Thoracic aorta (tissue), 2 donors: ENCODE results near the gene NIPSNAP3A. TPM values are rescaled to one million over a fixed set of nuclear protein-coding genes. Genes with fewer than 3 reads are reported as not detected.
A peak's percentile ranks its signal among the peaks of the same experiment; 100 is the strongest.

ENCODE experiments used
- ATAC-seq: fragments of 150-250 bp; one replicate; pipeline ENCODE4 v1.8.0; 2017; ENCODE audit warnings: low read depth; ENCODE audit not compliant: insufficient number of reproducible peaks, low FRiP score
- DNase-seq: peaks from one replicate; pipeline ENCODE4 v3.0.0-alpha.2; 2020; ENCODE audit warnings: low spot score
- H3K27ac ChIP-seq, 2 donors: fragments of 200-600 bp; sonication (generic); 1 replicate in 1 of 2; 2 replicates in 1 of 2; pipeline ENCODE4 v1.5.1; 2016; ENCODE audit warnings: mild to moderate bottlenecking in 2 of 2, moderate library complexity in 2 of 2
- H3K27me3 ChIP-seq: fragments of 200-600 bp; sonication (generic); replicated peaks from 2 replicates; pipeline ENCODE4 v1.6.0; 2016; ENCODE audit warnings: mild to moderate bottlenecking; ENCODE audit not compliant: insufficient read depth
- H3K36me3 ChIP-seq: fragments of 200-600 bp; sonication (generic); one replicate; pipeline ENCODE4 v1.5.1; 2016
- H3K4me1 ChIP-seq, 2 donors: fragments of 200-600 bp; sonication (generic); 1 replicate in 1 of 2; 2 replicates in 1 of 2; pipeline versions ENCODE4 v1.5.1 to v1.6.0; 2016; ENCODE audit warnings: low read depth in 2 of 2, mild to moderate bottlenecking in 1 of 2; ENCODE audit not compliant: control insufficient read depth in 1 of 2
- H3K4me3 ChIP-seq: fragments of 200-600 bp; sonication (generic); 2 replicates; pipeline ENCODE4 v1.5.1; 2016; ENCODE audit warnings: mild to moderate bottlenecking
- H3K9me3 ChIP-seq: fragments of 200-600 bp; sonication (generic); 2 replicates; pipeline ENCODE4 v1.5.1; 2016
- CTCF ChIP-seq: fragments of 200-600 bp; sonication (generic); IDR thresholded peaks from one replicate; pipeline ENCODE4 v1.5.1; 2019; ENCODE audit warnings: antibody characterized with exemption
- total RNA-seq, 2 donors: library from RNA; depleted of rRNA; stranded (reverse); fragments of >200 nt; gene quantifications; one replicate each; pipeline versions ENCODE4 v1.1.0 to v1.2.3, GENCODE V29; 2016

NIPSNAP3A gene
- total RNA-seq, 2 donors from 2014 or later: 19.2 to 42.6 TPM

DNA sequence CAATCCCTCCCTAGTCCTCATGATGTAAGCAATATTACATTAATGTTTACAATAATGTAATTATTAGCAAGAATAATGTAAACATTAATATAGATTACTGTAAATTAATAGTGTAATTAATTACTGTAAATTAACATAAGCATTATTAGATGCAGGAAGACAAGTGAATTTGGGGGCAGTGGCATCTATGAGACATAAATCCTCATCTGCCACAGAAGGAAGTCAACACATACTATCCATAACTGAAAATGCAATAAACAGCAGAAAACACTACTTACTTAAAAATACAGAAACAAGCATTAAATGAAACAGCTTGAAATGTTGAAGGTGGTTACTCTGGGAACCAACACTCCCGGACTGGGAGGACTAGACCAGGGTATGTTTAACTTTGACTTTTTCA is 685 bp upstream of the NIPSNAP3A start:
- no peaks in the 10 kb centered on the region for H3K9me3 ChIP-seq
- ATAC-seq: no peak
- H3K27ac ChIP-seq: peak overlapping the region in 1 of 2 donors; percentile 92

DNA sequence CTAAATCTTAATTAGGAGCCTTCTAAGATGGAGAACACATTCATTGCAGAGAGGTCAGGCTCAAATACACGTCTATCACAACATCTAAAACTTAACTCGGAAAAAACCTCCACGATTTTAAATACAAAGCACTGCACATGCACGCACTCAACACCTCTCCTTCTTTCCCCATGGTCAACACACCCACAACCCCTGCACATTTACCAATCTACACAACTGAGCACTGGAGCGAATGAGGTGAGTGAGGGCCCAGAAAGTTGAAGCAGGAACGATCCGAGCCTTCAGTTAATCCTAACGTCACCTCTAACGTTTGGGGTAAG is 278 bp upstream of the NIPSNAP3A start:
- TF ChIP-seq CTCF: no peak
- no peaks in the 10 kb centered on the region for H3K27me3 ChIP-seq
- no peaks in the 10 kb centered on the region for H3K36me3 ChIP-seq
- peak overlapping the region; percentile 88 to 92 for H3K27ac ChIP-seq
- ATAC-seq (no peak), DNase-seq (no peak)
- peak overlapping the region; percentile 97 for H3K4me3 ChIP-seq
- H3K9me3 ChIP-seq: no peaks in the 10 kb centered on the region
- H3K4me1 ChIP-seq: peaks cover 4 to 16% of the 10 kb centered on the region in 2 donors

More for the DNA sequence above, 685 bp upstream of the NIPSNAP3A start:
- Histone ChIP-seq H3K4me3 (peak overlapping the region; percentile 97), H3K4me1 (peaks cover 4 to 16% of the 10 kb centered on the region in 2 donors), H3K27me3 (no peaks in the 10 kb centered on the region), H3K36me3 (no peaks in the 10 kb centered on the region)
- TF ChIP-seq CTCF: no peak
- DNase-seq: no peak

DNA sequence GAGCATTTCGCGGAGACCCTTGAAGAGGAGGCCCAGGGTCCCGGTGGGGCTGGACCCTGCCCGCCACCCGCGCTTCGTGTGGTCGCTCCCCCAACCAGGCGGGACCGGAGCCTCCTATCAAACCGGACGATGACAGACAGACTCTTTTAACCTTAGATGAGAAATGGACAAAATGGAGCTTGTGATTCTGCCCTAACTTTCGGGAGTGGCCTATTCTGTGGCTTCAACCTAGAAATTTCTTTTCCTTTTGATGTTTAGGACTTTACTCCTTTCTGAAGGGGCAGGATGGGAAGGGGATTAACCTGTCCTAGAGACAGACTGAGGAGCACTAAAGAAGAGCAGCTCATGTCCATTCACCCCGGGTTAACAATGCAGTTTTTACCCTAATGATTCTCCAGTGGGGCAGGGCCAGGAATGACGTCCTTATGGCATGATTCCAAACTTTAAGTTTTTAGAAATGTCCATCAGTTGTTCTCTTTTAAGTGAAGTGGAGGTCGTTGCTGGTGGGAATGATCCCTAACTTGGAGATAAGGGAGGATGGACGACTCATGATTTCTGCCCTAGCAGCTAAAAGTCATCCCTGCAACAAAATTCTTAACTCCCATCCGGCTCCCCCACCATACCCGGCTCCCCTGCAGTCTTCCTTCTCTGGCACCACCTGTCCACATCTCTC is 1.0 kb downstream of the NIPSNAP3A start:
- Histone ChIP-seq H3K9me3 (no peaks in the 10 kb centered on the region), H3K27me3 (no peaks in the 10 kb centered on the region), H3K36me3 (no peaks in the 10 kb centered on the region), H3K27ac (peak overlapping the region; percentile 88 to 92), H3K4me1 (peaks cover 4 to 16% of the 10 kb centered on the region in 2 donors), H3K4me3 (peak overlapping the region; percentile 97)
- TF ChIP-seq CTCF: no peak
- ATAC-seq (no peak), DNase-seq (no peak)

GRCh38 chr9:104750185-104750767 is 2.8 kb downstream of the NIPSNAP3A start:
- Histone ChIP-seq H3K27ac (no peak overlapping the region), H3K4me1 (peaks cover 4 to 16% of the 10 kb centered on the region in 2 donors), H3K36me3 (no peaks in the 10 kb centered on the region), H3K4me3 (no peak overlapping the region), H3K9me3 (no peaks in the 10 kb centered on the region), H3K27me3 (no peaks in the 10 kb centered on the region)
- no peak for TF ChIP-seq CTCF
- no peak for DNase-seq
- no peak for ATAC-seq

GRCh38 chr9:104758974-104759373 is 11.5 kb downstream of the NIPSNAP3A start:
- TF ChIP-seq CTCF: no peak
- Histone ChIP-seq H3K4me3 (no peak overlapping the region), H3K4me1 (no peaks in the 10 kb centered on the region), H3K9me3 (no peaks in the 10 kb centered on the region), H3K36me3 (no peaks in the 10 kb centered on the region), H3K27me3 (no peaks in the 10 kb centered on the region), H3K27ac (no peak overlapping the region)
- DNase-seq: no peak
- no peak for ATAC-seq
